Camera-type eye (tissue), 1 donor: ENCODE measurements around the gene DNALI1. TPM values are rescaled to one million over a fixed set of nuclear protein-coding genes. Genes with fewer than 3 reads are reported as not detected.

Source experiments
- total RNA-seq: library from RNA; depleted of rRNA; stranded (reverse); fragments of >200 nt; gene quantifications from one replicate; pipeline ENCODE4 v1.2.3, GENCODE V29; 2014

The DNALI1 gene
- 10.0 TPM for total RNA-seq

GRCh38 chr1:37556712-37557196, at the start of gene DNALI1:
Gene DNALI1, plus strand, starts transcription at chr1:37556940. Its CDS starts 55 bp downstream, at chr1:37556995.

GRCh38 chr1:37514350-37515184, 42.2 kb upstream of the DNALI1 start, which contains the start of gene MEAF6:
Gene MEAF6, minus strand, starts transcription at chr1:37514766. Its CDS starts 20 bp downstream, at chr1:37514746.

GRCh38 chr1:37553927-37554808, 2.6 kb upstream of the DNALI1 start, which contains the start of gene SNIP1:
Gene SNIP1, minus strand, starts transcription at chr1:37554293. Its CDS starts 64 bp downstream, at chr1:37554229.

GRCh38 chr1:37595440-37596181, 38.9 kb downstream of the DNALI1 start, which contains the start of gene GNL2:
Gene GNL2, minus strand, starts transcription at chr1:37595937. Its CDS starts 115 bp downstream, at chr1:37595822.

Other genes with a start within 250 kb of the DNALI1 start
- 1.9 TPM for gene ZC3H12A, start 82.4 kb upstream of the DNALI1 start, total RNA-seq
- 117 TPM for gene MEAF6, start 42.2 kb upstream of the DNALI1 start, total RNA-seq
- gene SNIP1, start 2.6 kb upstream of the DNALI1 start, total RNA-seq, result 22.0 TPM
- 52.0 TPM for gene GNL2, start 39.0 kb downstream of the DNALI1 start, total RNA-seq
- gene RSPO1, start 78.0 kb downstream of the DNALI1 start, total RNA-seq, result 6.0 TPM
- gene CDCA8, start 135.6 kb downstream of the DNALI1 start, total RNA-seq, result 3.6 TPM
- 9.4 TPM for gene EPHA10, start 208.2 kb downstream of the DNALI1 start, total RNA-seq
- 15.3 TPM for gene MANEAL, start 236.9 kb downstream of the DNALI1 start, total RNA-seq